Smooth muscle cell (in vitro differentiated cells): ENCODE results near the gene GSTO1. TPM values are rescaled to one million over a fixed set of nuclear protein-coding genes. Genes with fewer than 3 reads are reported as not detected.

Experiments used
- DNase-seq: peaks from one replicate; lab custom pipeline; 2025; ENCODE audit not compliant: unreplicated experiment; lab: John Stamatoyannopoulos, UW
- H2AFZ ChIP-seq: fragments of 200-600 bp; sonication (generic); 2 replicates; pipeline ENCODE4 v1.6.0; 2016; ENCODE audit warnings: antibody characterized with exemption, low read depth, mild to moderate bottlenecking
- H3F3A ChIP-seq: fragments of 200-600 bp; sonication (generic); 2 replicates; pipeline ENCODE4 v1.6.0; 2017; ENCODE audit warnings: antibody characterized with exemption, low read depth
- H3K27ac ChIP-seq: fragments of 200-600 bp; sonication (generic); 2 replicates; pipeline ENCODE4 v1.5.1; 2016; ENCODE audit warnings: low read depth, mild to moderate bottlenecking
- H3K27me3 ChIP-seq: fragments of 200-600 bp; sonication (generic); 2 replicates; pipeline ENCODE4 v1.6.1; 2016; ENCODE audit warnings: low read depth, mild to moderate bottlenecking
- H3K36me3 ChIP-seq: fragments of 200-600 bp; sonication (generic); 2 replicates; pipeline ENCODE4 v1.5.1; 2016; ENCODE audit warnings: low read depth
- H3K4me1 ChIP-seq: fragments of 200-600 bp; sonication (generic); 2 replicates; pipeline ENCODE4 v1.5.1; 2016; ENCODE audit warnings: low read depth
- H3K4me2 ChIP-seq: fragments of 200-600 bp; sonication (generic); 2 replicates; pipeline ENCODE4 v1.6.0; 2016; ENCODE audit warnings: mild to moderate bottlenecking
- H3K4me3 ChIP-seq: fragments of 200-600 bp; sonication (generic); 2 replicates; pipeline ENCODE4 v1.5.1; 2016; ENCODE audit warnings: mild to moderate bottlenecking
- H3K79me2 ChIP-seq: fragments of 200-600 bp; sonication (generic); 2 replicates; pipeline ENCODE4 v1.6.0; 2016; ENCODE audit warnings: low read depth, mild to moderate bottlenecking
- H3K9ac ChIP-seq: fragments of 200-600 bp; sonication (generic); 2 replicates; pipeline ENCODE4 v1.6.0; 2016; ENCODE audit warnings: low read depth
- H3K9me3 ChIP-seq: fragments of 200-600 bp; sonication (generic); replicated peaks from 2 replicates; pipeline ENCODE4 v1.5.1; 2016; ENCODE audit warnings: low read depth
- H4K20me1 ChIP-seq: fragments of 200-600 bp; sonication (generic); 2 replicates; pipeline ENCODE4 v1.6.0; 2016; ENCODE audit warnings: low read depth
- CTCF ChIP-seq: fragments of 200-600 bp; sonication (generic); IDR thresholded peaks from 2 replicates; pipeline ENCODE4 v1.5.1; 2017; ENCODE audit warnings: borderline replicate concordance, mild to moderate bottlenecking, antibody characterized with exemption; ENCODE audit not compliant: insufficient read depth, poor library complexity, severe bottlenecking
- whole genome bisulfite sequencing: methylation state at CpG from one replicate; pipeline ENCODE4 v1.1.7; 2016; ENCODE audit warnings: low lambda C conversion rate; 5-methylcytosine and 5-hydroxymethylcytosine counted together
- microRNA counts: library from miRNA; unstranded; fragments of <30 nt; microRNA quantifications from one replicate; lab custom pipeline; 2016
- microRNA-seq: library from miRNA; unstranded; fragments of <30 nt; microRNA quantifications from one replicate; pipeline ENCODE4, GENCODE V29; 2016; ENCODE audit warnings: borderline number of aligned reads
- polyA plus RNA-seq: library from polyadenylated mRNA; unstranded; fragments of >200 nt; fragmentation: Nextera tagmentation; extraction: Ambion mirVana; gene quantifications from 2 replicates; pipeline ENCODE4 v1.2.1, GENCODE V29; 2016
- small RNA-seq: library from RNA; depleted of rRNA; stranded (forward); fragments of <200 nt; gene quantifications from one replicate; pipeline ENCODE3, GENCODE V24; 2014
- total RNA-seq: library from RNA; depleted of rRNA; stranded (reverse); fragments of >200 nt; gene quantifications from 2 replicates; pipeline ENCODE4 v1.2.3, GENCODE V29; 2014

GSTO1 gene
- total and polyA plus RNA-seq, 2 experiments from 2014 or later, result 293 to 440 TPM

GRCh38 chr10:104316321-104317099 is 61.8 kb downstream of the GSTO1 start:
- peaks cover 96% of the 10 kb centered on the region for H3K79me2 ChIP-seq
- H3F3A ChIP-seq, result peaks cover 12% of the 10 kb centered on the region
- TF ChIP-seq CTCF, result no peak
- DNase-seq, result no peak
- H3K9ac ChIP-seq, result no peak overlapping the region
- 86% methylated on average over 9 of the region's 9 CpGs for whole genome bisulfite sequencing
- H3K9me3 ChIP-seq, result no peaks in the 10 kb centered on the region
- no peaks in the 10 kb centered on the region for H3K27me3 ChIP-seq
- H3K36me3 ChIP-seq, result peaks cover 6% of the 10 kb centered on the region
- H3K4me1 ChIP-seq, result peaks cover 6% of the 10 kb centered on the region
- no peak overlapping the region for H3K4me3 ChIP-seq
- no peak overlapping the region for H2AFZ ChIP-seq
- H3K4me2 ChIP-seq, result peak overlapping the region; percentile 37
- peak overlapping the region; percentile 53 for H3K27ac ChIP-seq
- peaks cover 100% of the 10 kb centered on the region for H4K20me1 ChIP-seq

MicroRNA genes within 50 kb of the gene (microRNA counts, 767-probe panel; counts per million panel counts)
- 183 counts per million for microRNA hsa-miR-609 (lab: Ali Mortazavi, UCI)

Small RNA genes lying within 50 kb of the gene (microRNA-seq; reads per million reads assigned to microRNA genes)
- not detected for gene MIR4482
- gene MIR609, result not detected

Small RNA genes lying within 50 kb of the gene (small RNA-seq; reads per million reads assigned to genes)
- gene MIR4482 (0.13 reads per million), gene MIR609 (not detected)

Other genes starting within 250 kb of the GSTO1 start
- 140 and 150 TPM in 2 replicates for gene COL17A1, start 169.0 kb upstream of the GSTO1 start, total RNA-seq
- gene COL17A1, start 169.0 kb upstream of the GSTO1 start, polyA plus RNA-seq, result 31.5 and 167 TPM in 2 replicates
- 4.1 and 5.3 TPM in 2 replicates for gene SFR1, start 132.7 kb upstream of the GSTO1 start, total RNA-seq
- 4.7 and 5.3 TPM in 2 replicates for gene SFR1, start 132.7 kb upstream of the GSTO1 start, polyA plus RNA-seq
- 0.04 and 0.49 TPM in 2 replicates for gene CFAP43, start 22.5 kb upstream of the GSTO1 start, total RNA-seq
- gene CFAP43, start 22.5 kb upstream of the GSTO1 start, polyA plus RNA-seq, result 0.50 and 0.63 TPM in 2 replicates
- gene GSTO2, start 14.3 kb downstream of the GSTO1 start, total RNA-seq, result 1.8 and 2.1 TPM in 2 replicates
- 3.7 and 4.9 TPM in 2 replicates for gene GSTO2, start 14.3 kb downstream of the GSTO1 start, polyA plus RNA-seq
- gene ITPRIP, start 83.6 kb downstream of the GSTO1 start, total RNA-seq, result 26.5 and 33.6 TPM in 2 replicates
- gene ITPRIP, start 83.6 kb downstream of the GSTO1 start, polyA plus RNA-seq, result 44.5 and 59.3 TPM in 2 replicates
- gene CFAP58, start 98.9 kb downstream of the GSTO1 start, total RNA-seq, result 0.04 and 0.54 TPM in 2 replicates
- 0.39 and 0.73 TPM in 2 replicates for gene CFAP58, start 98.9 kb downstream of the GSTO1 start, polyA plus RNA-seq